KMS-11 (cell line): Measurements from ENCODE around the gene ACYP1.
"Not testable (repeated sequence)": the region's sequence is repeated elsewhere in the genome, so short reads cannot be mapped to it uniquely, and the experiment has no call there.

Experiments
- H2AFZ ChIP-seq: fragments of 200-600 bp; sonication (generic); 2 replicates; pipeline ENCODE4 v1.6.1; 2016; ENCODE audit warnings: antibody characterized with exemption, mixed run types, low read depth
- H3K27ac ChIP-seq: fragments of 200-600 bp; sonication (generic); 2 replicates; pipeline ENCODE4 v1.6.1; 2016; ENCODE audit warnings: mild to moderate bottlenecking, mixed run types
- H3K27me3 ChIP-seq: fragments of 200-600 bp; sonication (generic); 2 replicates; pipeline ENCODE4 v1.6.1; 2017; ENCODE audit warnings: mild to moderate bottlenecking, low read depth, mixed run types, moderate library complexity; ENCODE audit not compliant: insufficient read depth
- H3K36me3 ChIP-seq: fragments of 200-600 bp; sonication (generic); 2 replicates; pipeline ENCODE4 v1.6.1; 2017; ENCODE audit warnings: mild to moderate bottlenecking, mixed run types; ENCODE audit not compliant: insufficient read depth
- H3K4me1 ChIP-seq: fragments of 200-600 bp; sonication (generic); 2 replicates; pipeline ENCODE4 v1.6.1; 2016; ENCODE audit warnings: mild to moderate bottlenecking, low read depth, mixed run types; ENCODE audit not compliant: poor library complexity, severe bottlenecking
- H3K4me2 ChIP-seq: fragments of 200-600 bp; sonication (generic); 2 replicates; pipeline ENCODE4 v1.7.0; 2016; ENCODE audit warnings: mild to moderate bottlenecking, mixed run types
- H3K4me3 ChIP-seq: fragments of 200-600 bp; sonication (generic); IDR thresholded peaks from 2 replicates; pipeline ENCODE4 v1.6.1; 2017; ENCODE audit warnings: low read depth, low read length, mixed read lengths; ENCODE audit not compliant: insufficient read depth
- H3K79me2 ChIP-seq: fragments of 200-600 bp; sonication (generic); 2 replicates; pipeline ENCODE4 v1.6.1; 2016; ENCODE audit warnings: low read depth, mixed run types; ENCODE audit not compliant: insufficient read depth
- H3K9ac ChIP-seq: fragments of 200-600 bp; sonication (generic); 2 replicates; pipeline ENCODE4 v1.6.1; 2016; ENCODE audit warnings: mild to moderate bottlenecking, mixed run types
- H4K20me1 ChIP-seq: fragments of 200-600 bp; sonication (generic); 2 replicates; pipeline ENCODE4 v1.6.1; 2016; ENCODE audit warnings: mild to moderate bottlenecking, mixed run types; ENCODE audit not compliant: insufficient read depth
- CTCF ChIP-seq: fragments of 200-600 bp; sonication (generic); conservative IDR thresholded peaks from 2 replicates; pipeline ENCODE4 v1.6.1; 2017; ENCODE audit warnings: low read depth, mild to moderate bottlenecking, antibody characterized with exemption, low read length, moderate library complexity, mixed read lengths

Gene ACYP1

GRCh38 chr14:75069811-75070145, 6.0 kb upstream of the ACYP1 start:
- Histone ChIP-seq H3K79me2 (peaks cover 13% of the 10 kb centered on the region; the same call in 1 of the 2 replicates), H3K27me3 (no peaks in the 10 kb centered on the region), H3K4me3 (no peak overlapping the region), H3K27ac (peak overlapping the region; percentile 82; the same call in 1 of the 2 replicates), H4K20me1 (no peaks in the 10 kb centered on the region), H3K36me3 (no peaks in the 10 kb centered on the region), H3K4me1 (peaks cover 6% of the 10 kb centered on the region), H2AFZ (peak overlapping the region; percentile 62), H3K9ac (peak overlapping the region; percentile 90; the same call in 1 of the 2 replicates), H3K4me2 (peak overlapping the region; percentile 79; the same call in 1 of the 2 replicates)
- no peak for TF ChIP-seq CTCF

GRCh38 chr14:75069121-75069810, 5.4 kb upstream of the ACYP1 start, which contains the start of gene ZC2HC1C:
Gene ZC2HC1C (plus strand): TSS chr14:75069641. CDS start chr14:75070574, 933 bp downstream.
- H3K79me2 ChIP-seq, result peaks cover 13% of the 10 kb centered on the region; the same call in 1 of the 2 replicates
- H2AFZ ChIP-seq, result peak within 1 kb of the TSS; percentile 62
- H3K4me2 ChIP-seq, result peak within 1 kb of the TSS; percentile 79
- H4K20me1 ChIP-seq, result no peaks in the 10 kb centered on the region
- H3K4me1 ChIP-seq, result peaks cover 7% of the 10 kb centered on the region
- H3K36me3 ChIP-seq, result no peaks in the 10 kb centered on the region
- peak within 1 kb of the TSS; percentile 90 for H3K9ac ChIP-seq
- H3K4me3 ChIP-seq, result no peak within 1 kb of the TSS
- H3K27me3 ChIP-seq, result no peaks in the 10 kb centered on the region
- peak within 1 kb of the TSS; percentile 82 for H3K27ac ChIP-seq
- no peak for TF ChIP-seq CTCF

GRCh38 chr14:75068294-75069120, 4.7 kb upstream of the ACYP1 start:
- H4K20me1 ChIP-seq, result no peaks in the 10 kb centered on the region
- peak overlapping the region; percentile 82 for H3K27ac ChIP-seq
- H3K4me3 ChIP-seq, result no peak overlapping the region
- H3K9ac ChIP-seq, result peak overlapping the region; percentile 90
- no peaks in the 10 kb centered on the region for H3K36me3 ChIP-seq
- H3K27me3 ChIP-seq, result no peaks in the 10 kb centered on the region
- H3K4me1 ChIP-seq, result peaks cover 9% of the 10 kb centered on the region
- H3K79me2 ChIP-seq, result peaks cover 13% of the 10 kb centered on the region; the same call in 1 of the 2 replicates
- H2AFZ ChIP-seq, result peak overlapping the region; percentile 62
- no peak for TF ChIP-seq CTCF
- H3K4me2 ChIP-seq, result peak overlapping the region; percentile 79

- Histone ChIP-seq H3K4me2 (peak overlapping the region; percentile 79), H3K9ac (peak overlapping the region; percentile 90; the same call in 1 of the 2 replicates), H2AFZ (peak overlapping the region; percentile 62; the same call in 1 of the 2 replicates), H3K27ac (peak overlapping the region; percentile 82; the same call in 1 of the 2 replicates), H3K79me2 (peaks cover 13% of the 10 kb centered on the region; the same call in 1 of the 2 replicates)
- H3K4me3 ChIP-seq, H3K27me3 ChIP-seq, H4K20me1 ChIP-seq, H3K36me3 ChIP-seq, H3K4me1 ChIP-seq: not testable (repeated sequence)
Observed at GRCh38 chr14:75067765-75068164, 3.9 kb upstream of the ACYP1 start.
